ENCODE results near the gene LMCD1. TPM values are rescaled to one million over a fixed set of nuclear protein-coding genes. Genes with fewer than 3 reads are reported as not detected.

The LMCD1 gene
- total RNA-seq, 1 experiment from 2014 or later: 46.0 TPM

DNA sequence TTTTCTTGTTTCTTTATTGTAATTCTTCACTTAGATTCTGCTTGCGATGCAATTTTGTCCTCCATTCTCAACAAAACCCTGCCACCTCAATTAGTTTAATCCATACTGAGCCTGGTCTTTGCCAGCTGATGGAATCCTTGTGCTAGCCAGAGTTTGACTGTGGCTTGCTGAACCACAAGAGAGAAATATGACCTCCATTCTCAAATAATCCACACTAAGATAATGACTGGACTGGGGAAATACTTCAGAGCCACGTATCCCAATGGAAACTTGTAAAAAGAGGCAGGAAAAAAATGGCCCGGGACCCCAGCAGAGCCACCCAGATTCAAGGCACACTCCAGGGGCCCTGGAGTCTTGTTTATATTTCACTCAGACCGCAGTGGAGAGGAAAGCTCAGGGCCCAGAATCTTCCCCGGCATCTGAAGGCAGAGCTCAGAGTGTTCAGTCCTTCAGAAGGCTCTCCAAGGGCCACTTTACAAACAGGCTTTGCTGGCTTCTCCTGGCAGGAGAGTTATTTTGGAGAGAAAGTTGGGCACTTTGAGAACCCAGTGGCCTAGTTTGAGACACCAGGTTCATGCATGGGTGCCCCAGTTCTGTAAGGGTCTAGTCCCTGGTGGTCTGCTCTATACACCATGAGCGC lies 80.3 kb downstream of the LMCD1 start:
- CTCF ChIA-PET: no interaction called here
- no peaks in the 10 kb centered on the region for H3K27me3 Mint-ChIP-seq (ENCODE audit: unreplicated experiment)

GRCh38 chr3:8584661-8585060 lies 83.0 kb downstream of the LMCD1 start:
- intact Hi-C loops (cut with micrococcal nuclease; ENCODE audit: unreplicated experiment): no loop called here
- CTCF ChIA-PET: no interaction called here
- DNase-seq: no peak
- BruUV-seq (replicated peaks): no TSS peak
- no peak for TF ChIP-seq CTCF (IDR thresholded peaks at IDR 0.05; ENCODE audit: unreplicated experiment)
- no peaks in the 10 kb centered on the region for H3K9me3 Mint-ChIP-seq (ENCODE audit: low read depth, unreplicated experiment)
- no peak overlapping the region for H3K4me3 Mint-ChIP-seq (ENCODE audit: low read depth, unreplicated experiment)
- H3K27ac Mint-ChIP-seq (ENCODE audit: unreplicated experiment): no peak overlapping the region
- H3K4me1 Mint-ChIP-seq (ENCODE audit: low read depth, unreplicated experiment): no peaks in the 10 kb centered on the region
- no peaks in the 10 kb centered on the region for H3K36me3 Mint-ChIP-seq (ENCODE audit: insufficient read depth, unreplicated experiment)
- H3K27me3 Mint-ChIP-seq (ENCODE audit: unreplicated experiment): no peaks in the 10 kb centered on the region

More for the DNA sequence above, 80.3 kb downstream of the LMCD1 start:
- Mint-ChIP-seq H3K27ac (ENCODE audit: unreplicated experiment) (no peak overlapping the region), H3K36me3 (ENCODE audit: insufficient read depth, unreplicated experiment) (no peaks in the 10 kb centered on the region), H3K4me1 (ENCODE audit: low read depth, unreplicated experiment) (no peaks in the 10 kb centered on the region), H3K4me3 (ENCODE audit: low read depth, unreplicated experiment) (no peak overlapping the region), H3K9me3 (ENCODE audit: low read depth, unreplicated experiment) (no peaks in the 10 kb centered on the region)
- no peak for TF ChIP-seq CTCF (IDR thresholded peaks at IDR 0.05; ENCODE audit: unreplicated experiment)
- DNase-seq: no peak
- intact Hi-C loops (cut with micrococcal nuclease; ENCODE audit: unreplicated experiment): no loop called here
- BruUV-seq (replicated peaks): no TSS peak

- H3K36me3 Mint-ChIP-seq (ENCODE audit: insufficient read depth, unreplicated experiment): no peaks in the 10 kb centered on the region
- no peak overlapping the region for H3K27ac Mint-ChIP-seq (ENCODE audit: unreplicated experiment)
- BruUV-seq (replicated peaks): no TSS peak
- H3K27me3 Mint-ChIP-seq (ENCODE audit: unreplicated experiment): no peaks in the 10 kb centered on the region
- H3K4me1 Mint-ChIP-seq (ENCODE audit: low read depth, unreplicated experiment): no peaks in the 10 kb centered on the region
- CTCF ChIA-PET: no interaction called here
- no peak overlapping the region for H3K4me3 Mint-ChIP-seq (ENCODE audit: low read depth, unreplicated experiment)
- intact Hi-C loops (cut with micrococcal nuclease; ENCODE audit: unreplicated experiment): no loop called here
- TF ChIP-seq CTCF (IDR thresholded peaks at IDR 0.05; ENCODE audit: unreplicated experiment): no peak
- H3K9me3 Mint-ChIP-seq (ENCODE audit: low read depth, unreplicated experiment): no peaks in the 10 kb centered on the region
- DNase-seq: no peak
These were observed 88.4 kb downstream of the LMCD1 start for GRCh38 chr3:8589880-8590556.

DNA sequence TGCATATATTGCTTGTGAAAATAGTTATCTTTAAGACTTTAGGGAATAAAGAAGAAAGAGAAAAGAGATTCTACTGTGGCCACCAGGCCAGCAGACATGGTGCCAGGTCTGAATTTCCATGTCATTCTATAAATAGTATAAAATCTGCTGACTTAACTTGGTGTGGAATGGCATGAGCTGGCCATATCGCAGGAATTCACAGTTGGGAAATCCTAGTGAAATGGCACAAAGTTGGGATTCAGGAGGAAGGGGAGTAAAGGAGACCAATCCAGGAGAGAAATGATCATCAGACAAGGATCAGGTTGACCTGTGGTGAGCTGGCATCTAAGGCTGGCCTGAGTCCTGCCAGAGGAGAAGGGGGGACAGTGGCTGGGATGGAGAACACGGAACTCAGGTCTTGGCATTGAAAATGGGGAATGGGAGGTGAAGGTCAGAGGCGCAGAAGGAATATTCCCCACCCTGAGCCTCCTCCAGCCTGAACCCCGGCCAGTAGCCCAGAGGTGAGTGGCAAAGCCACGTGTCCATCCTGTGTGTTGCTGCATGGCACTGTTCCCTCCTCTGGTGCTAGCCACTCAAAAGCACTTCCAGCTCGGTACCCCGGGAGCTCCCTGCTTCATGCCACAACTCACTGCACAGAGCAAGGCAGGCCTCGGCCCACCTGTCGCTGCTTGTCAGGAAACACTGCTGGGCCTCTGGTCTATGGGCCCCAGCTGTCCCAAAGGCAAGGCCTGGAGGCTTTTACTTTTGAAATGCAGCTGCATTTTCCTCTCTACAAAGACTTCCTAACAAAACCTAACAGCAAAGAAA lies 91.6 kb downstream of the LMCD1 start:
- no peak for DNase-seq
- intact Hi-C loops (cut with micrococcal nuclease; ENCODE audit: unreplicated experiment): no loop called here
- Mint-ChIP-seq H3K4me3 (ENCODE audit: low read depth, unreplicated experiment) (no peak overlapping the region), H3K4me1 (ENCODE audit: low read depth, unreplicated experiment) (no peaks in the 10 kb centered on the region), H3K9me3 (ENCODE audit: low read depth, unreplicated experiment) (no peaks in the 10 kb centered on the region), H3K27ac (ENCODE audit: unreplicated experiment) (no peak overlapping the region), H3K36me3 (ENCODE audit: insufficient read depth, unreplicated experiment) (no peaks in the 10 kb centered on the region), H3K27me3 (ENCODE audit: unreplicated experiment) (peaks cover 12% of the 10 kb centered on the region)
- BruUV-seq (replicated peaks): no TSS peak
- no peak for TF ChIP-seq CTCF (IDR thresholded peaks at IDR 0.05; ENCODE audit: unreplicated experiment)
- CTCF ChIA-PET: interaction anchor here (0.5 kb wide), 1 partner anchor 1211 kb away, joined by 3 read pairs; no protein-coding TSS in a partner anchor
